Left renal cortex interstitium (tissue), 4 donors: ENCODE measurements around the gene PAFAH2. TPM values are rescaled to one million over a fixed set of nuclear protein-coding genes. Genes with fewer than 3 reads are reported as not detected.
A peak's percentile ranks its signal among the peaks of the same experiment; 100 is the strongest.
"Not testable (repeated sequence)": the region's sequence is repeated elsewhere in the genome, so short reads cannot be mapped to it uniquely, and the experiment has no call there.

Experiments used
- DNase-seq, 4 donors: peaks; one replicate each; pipeline ENCODE4 v3.0.0-alpha.2; 2013; ENCODE audit warnings: low read depth in 4 of 4, low spot score in 2 of 4, missing footprints in 1 of 4
- polyA plus RNA-seq, 4 donors: library from polyadenylated mRNA; unstranded; fragments of 120-200 nt; gene quantifications; one replicate each; pipeline ENCODE4 v1.2.1, GENCODE V29; 2013; ENCODE audit not compliant: insufficient read length in 4 of 4

The PAFAH2 gene
- polyA plus RNA-seq, 4 donors = 14.1 to 23.4 (median 18.7) TPM

GRCh38 chr1:25943511-25943910 lies 54.4 kb downstream of the PAFAH2 start:
- DNase-seq = not testable (repeated sequence)

- DNase-seq = no peak
These were observed 60.9 kb downstream of the PAFAH2 start for GRCh38 chr1:25936947-25937346.

DNA sequence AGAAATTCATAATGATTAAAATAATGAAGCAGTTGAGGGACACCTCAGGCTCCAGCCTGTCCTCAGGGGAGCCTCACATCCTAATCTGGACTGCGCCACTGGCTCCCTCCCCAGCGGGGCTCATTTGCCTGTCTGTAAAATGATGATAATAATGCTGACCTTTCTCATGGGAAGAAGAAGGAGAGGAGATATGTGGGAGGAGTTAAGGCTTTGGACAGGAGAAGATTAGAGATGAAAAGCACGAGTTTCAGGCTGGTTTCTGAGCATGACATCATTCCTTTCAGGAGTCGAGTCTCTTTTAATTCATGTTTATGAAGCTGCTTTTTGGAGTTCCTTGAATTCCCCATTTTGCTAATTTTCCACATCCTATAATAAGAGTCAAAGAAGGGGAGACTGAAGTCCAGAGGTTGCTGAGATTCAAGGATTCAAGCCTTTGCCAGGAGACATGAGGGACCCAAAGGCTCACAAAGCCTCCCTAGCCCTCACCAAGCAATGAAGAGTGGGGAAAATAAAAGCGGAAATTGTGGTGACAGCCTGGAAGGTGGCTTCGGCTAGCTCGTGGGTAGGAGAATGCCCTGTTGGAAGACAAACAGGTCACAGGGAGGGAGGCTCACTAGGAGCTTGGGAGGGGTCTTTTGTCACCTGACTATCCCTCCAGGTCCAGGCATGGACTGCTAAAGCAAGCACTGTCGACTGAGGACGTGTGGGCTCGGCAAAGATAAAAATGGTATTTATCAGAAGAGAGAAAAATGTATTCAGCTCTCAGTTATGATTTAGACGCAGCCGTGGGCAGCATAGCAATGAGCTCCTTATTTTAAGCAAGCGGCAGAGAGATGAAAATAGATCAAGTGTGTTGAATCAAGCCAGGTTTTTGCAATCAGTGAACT lies 64.1 kb downstream of the PAFAH2 start:
- DNase-seq = no peak

DNA sequence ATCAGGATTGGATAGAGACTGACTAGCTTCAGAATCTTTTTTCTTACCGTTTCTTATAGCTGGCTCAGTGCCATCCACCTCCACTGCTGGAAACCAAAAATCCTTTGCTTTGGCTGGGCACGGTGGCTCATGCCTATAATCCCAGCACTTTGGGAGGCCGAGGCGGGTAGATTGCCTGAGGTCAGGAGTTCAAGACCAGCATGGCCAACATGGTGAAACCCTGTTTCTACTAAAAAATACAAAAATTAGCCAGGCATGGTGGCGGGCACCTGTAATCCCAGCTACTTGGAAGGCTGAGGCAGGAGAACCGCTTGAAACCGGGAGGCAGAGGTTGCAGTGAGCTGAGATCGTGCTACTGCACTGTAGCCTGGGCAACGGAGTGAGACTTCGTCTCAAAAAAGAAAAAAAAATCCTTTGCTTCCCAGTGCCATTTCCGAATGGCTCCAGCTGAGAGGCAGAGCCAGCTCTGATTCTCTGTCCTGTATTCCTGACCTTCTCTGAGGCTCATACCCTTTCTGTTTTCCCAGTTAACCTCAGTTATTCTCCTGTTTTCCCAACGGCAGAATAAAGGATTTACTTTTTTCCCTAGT lies 65.0 kb downstream of the PAFAH2 start:
- not testable (repeated sequence) for DNase-seq

GRCh38 chr1:25932321-25932720 lies 65.5 kb downstream of the PAFAH2 start:
- DNase-seq = no peak

GRCh38 chr1:25929016-25929415 lies 68.8 kb downstream of the PAFAH2 start:
- DNase-seq = no peak

- DNase-seq = no peak
These were observed 70.2 kb downstream of the PAFAH2 start for GRCh38 chr1:25927521-25928265.

DNA sequence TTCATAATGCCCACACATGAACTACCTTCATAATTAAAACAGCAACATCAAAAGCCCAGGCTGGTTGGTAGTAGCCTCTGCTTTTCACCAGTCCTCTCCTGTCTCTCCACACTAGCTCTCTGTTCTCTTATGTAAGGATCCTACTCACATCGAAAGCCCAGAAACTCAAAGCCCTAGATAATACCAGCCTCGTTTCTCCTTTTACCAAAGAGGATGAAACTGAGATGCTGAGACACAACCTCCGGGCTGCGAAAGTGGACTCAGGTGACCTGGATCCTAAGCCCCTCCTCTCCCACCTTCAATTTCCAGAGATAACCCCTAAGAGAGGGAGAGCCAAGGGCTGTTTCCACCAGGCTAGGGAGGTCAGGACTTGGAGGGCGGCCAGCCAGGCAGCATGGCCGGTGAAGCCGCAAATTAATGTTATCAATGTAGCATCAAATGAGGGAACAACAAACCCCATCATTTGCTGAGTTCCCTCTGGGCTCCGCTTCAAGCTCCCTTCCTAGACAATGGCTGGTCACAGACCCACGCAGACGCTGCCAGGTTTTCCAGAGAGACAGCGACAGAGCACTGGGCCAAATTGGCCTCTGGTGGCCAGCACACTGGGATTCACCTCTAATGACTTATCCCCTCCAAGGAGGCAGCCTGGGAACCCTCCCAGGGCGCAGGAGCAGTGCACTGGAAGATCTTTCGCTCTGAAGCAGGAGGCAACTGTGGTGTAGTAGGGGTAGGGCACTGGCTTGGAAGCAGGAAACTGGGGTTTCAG lies 70.9 kb downstream of the PAFAH2 start:
- DNase-seq = no peak

GRCh38 chr1:25924454-25924853 lies 73.4 kb downstream of the PAFAH2 start:
- no peak for DNase-seq

- DNase-seq = peak in 1 of 4 donors; percentile 32
These were observed 74.8 kb downstream of the PAFAH2 start for GRCh38 chr1:25922971-25923552.

GRCh38 chr1:25922056-25922970 lies 75.5 kb downstream of the PAFAH2 start:
- peak in 2 of 4 donors; percentile 41 to 59 for DNase-seq

GRCh38 chr1:25918615-25919014 lies 79.2 kb downstream of the PAFAH2 start:
- no peak for DNase-seq

DNA sequence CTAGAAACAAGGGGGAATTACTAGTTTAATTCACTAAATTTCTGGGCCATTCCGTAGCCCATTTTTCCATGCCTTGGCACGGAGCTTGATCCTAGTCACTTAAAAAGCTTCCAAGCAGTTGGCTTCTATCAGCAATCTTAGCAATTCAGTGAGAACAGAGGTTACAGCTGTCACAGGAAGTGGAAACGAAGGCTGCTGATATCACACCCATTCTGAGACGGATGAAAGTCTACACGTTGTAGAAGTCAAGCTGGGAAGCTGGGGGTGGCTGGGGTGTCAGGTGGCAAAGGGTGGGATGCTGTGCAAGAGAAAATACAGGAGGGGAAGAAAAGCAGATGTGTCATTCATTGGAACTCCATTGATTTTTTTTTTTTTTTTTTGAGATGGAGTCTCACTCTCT lies 79.9 kb downstream of the PAFAH2 start:
- DNase-seq = no peak

- no peak for DNase-seq
These were observed 81.4 kb downstream of the PAFAH2 start for GRCh38 chr1:25916460-25916859.

DNA sequence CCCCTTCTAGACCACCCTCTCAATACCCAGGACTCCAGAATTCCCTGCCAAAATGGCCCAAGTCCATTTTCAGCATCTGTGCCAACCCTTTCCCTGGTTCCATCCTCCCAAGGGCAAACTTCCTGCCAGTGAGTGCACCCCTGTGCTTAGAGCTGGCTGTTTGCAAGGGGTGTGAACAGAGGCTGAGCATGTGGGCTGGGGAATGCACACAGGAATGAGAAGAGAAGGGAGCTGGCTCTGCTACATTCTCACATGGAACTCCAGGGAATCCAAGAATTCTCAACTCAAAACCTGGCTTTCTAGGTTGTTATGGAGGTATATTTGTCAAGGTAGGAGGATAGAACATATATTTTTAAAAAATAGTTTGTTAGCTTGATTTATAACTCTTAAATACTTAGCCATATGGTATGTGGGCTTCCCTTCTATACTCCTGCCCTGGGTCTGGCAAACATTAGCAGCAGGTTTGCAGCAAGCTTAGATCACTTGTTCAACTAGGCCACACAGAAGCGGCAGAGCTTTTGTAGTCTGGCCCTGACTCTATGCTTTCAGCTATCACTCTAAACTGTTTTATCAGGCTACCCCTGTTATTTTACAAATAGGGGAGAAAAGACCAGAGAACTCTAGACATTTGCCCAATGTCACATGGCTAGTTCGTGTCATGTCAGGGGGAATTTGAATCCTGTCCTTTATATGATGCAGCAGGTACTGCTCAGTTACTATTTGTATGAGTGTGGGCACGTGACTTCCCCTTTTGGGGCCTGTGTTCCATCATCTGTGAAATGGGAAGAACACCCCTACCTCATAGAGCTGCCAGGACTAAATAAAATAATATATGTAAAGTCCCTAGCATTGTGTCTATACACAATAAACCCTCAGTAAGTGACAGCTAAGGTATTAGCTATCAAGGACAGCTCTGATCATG lies 83.5 kb downstream of the PAFAH2 start:
- no peak for DNase-seq

GRCh38 chr1:25913206-25913605 lies 84.7 kb downstream of the PAFAH2 start:
- DNase-seq = no peak

GRCh38 chr1:25912076-25912831 lies 85.6 kb downstream of the PAFAH2 start:
- DNase-seq = no peak
